HCT116 (cell line): ENCODE measurements around the gene FBXW10. TPM values are rescaled to one million over a fixed set of nuclear protein-coding genes. Genes with fewer than 3 reads are reported as not detected.
"Not testable (repeated sequence)": the region's sequence is repeated elsewhere in the genome, so short reads cannot be mapped to it uniquely, and the experiment has no call there.

ENCODE experiments used
- ATAC-seq: fragments of 200-7000 bp; cut with Tn5 transposase; 2 replicates; pipeline ENCODE4 v1.9.1; 2020; ENCODE audit warnings: mild to moderate bottlenecking, moderate library complexity
- BruUV-seq: library from RNA; stranded (reverse); fragments of 400-500 nt; replicated peaks from 2 replicates; lab custom pipeline; 2021; lab: Mats Ljungman, UMichigan
- CTCF ChIA-PET: fragments of 300-600 bp; sonication (Branson Sonifier 250); formaldehyde crosslinking; loops from one replicate; lab custom pipeline; 2021; ENCODE audit warnings: antibody characterized with exemption; lab: Charles Lee
- POLR2A ChIA-PET: fragments of 300-600, 350-600 bp; sonication (Branson Sonifier 250); formaldehyde crosslinking; loops from one replicate; lab custom pipeline; 2021; ENCODE audit warnings: antibody characterized with exemption; lab: Charles Lee
- RAD21 ChIA-PET, 2 experiments: fragments of 300-600 bp; sonication (Branson Sonifier 250); formaldehyde crosslinking; loops; one replicate each; lab custom pipeline; 2023; ENCODE audit warnings: low total read pairs in 2 of 2; ENCODE audit not compliant: uncharacterized antibody in 2 of 2, unreplicated experiment in 2 of 2, low non-redundant PET in 1 of 2; lab: Charles Lee
- DNase-seq: peaks from one replicate; pipeline ENCODE4 v3.0.0-alpha.2; 2010; ENCODE audit warnings: low read depth, low spot score
- H2AFZ ChIP-seq: fragments of 200-600 bp; shearing (Covaris generic), sonication (generic); 2 replicates; pipeline ENCODE4 v1.6.1; 2017; ENCODE audit warnings: low read depth, mixed run types, mixed read lengths, antibody characterized with exemption, low read length; ENCODE audit not compliant: poor library complexity, severe bottlenecking
- H3K27ac ChIP-seq: 2 replicates; pipeline ENCODE4 v1.5.1; 2012; ENCODE audit warnings: low read depth, low read length
- H3K27me3 ChIP-seq: fragments of 200-600 bp; sonication (generic); 2 replicates; pipeline ENCODE4 v1.6.1; 2016; ENCODE audit warnings: mixed run types, low read length, mixed read lengths; ENCODE audit not compliant: insufficient read depth
- H3K36me3 ChIP-seq, 2 experiments: fragments of 200-500 bp in 1 of 2; fragments of 200-600 bp in 1 of 2; sonication (Bioruptor generic) in 1 of 2; sonication (generic) in 1 of 2; 2 replicates each; pipeline versions ENCODE4 v1.5.1 to v1.6.1; 2014 to 2016; ENCODE audit warnings: low read length in 2 of 2, inconsistent platforms in 1 of 2, mixed read lengths in 1 of 2, mixed run types in 1 of 2; ENCODE audit not compliant: insufficient read depth in 2 of 2, control insufficient read depth in 1 of 2
- H3K4me1 ChIP-seq, 2 experiments: fragments of 200-600 bp in 1 of 2; sonication (generic) in 1 of 2; 2 replicates each; pipeline versions ENCODE4 v1.5.1 to v1.6.1; 2012 to 2017; ENCODE audit warnings: low read length in 2 of 2, inconsistent platforms in 1 of 2, mild to moderate bottlenecking in 1 of 2, mixed read lengths in 1 of 2, mixed run types in 1 of 2, moderate library complexity in 1 of 2; ENCODE audit not compliant: insufficient read depth in 2 of 2, control insufficient read depth in 1 of 2
- H3K4me2 ChIP-seq: fragments of 200-600 bp; sonication (generic); 2 replicates; pipeline ENCODE4 v1.6.1; 2017; ENCODE audit warnings: mixed run types, low read length, mixed read lengths
- H3K4me3 ChIP-seq, 2 experiments: fragments of 200-600 bp in 1 of 2; sonication (generic) in 1 of 2; replicated peaks in 1 of 2; 2 replicates each; pipeline ENCODE4 v1.5.1; 2011 to 2016; ENCODE audit warnings: low read length in 2 of 2, control low read depth in 1 of 2, low read depth in 1 of 2, mild to moderate bottlenecking in 1 of 2, mixed read lengths in 1 of 2, mixed run types in 1 of 2
- H3K79me2 ChIP-seq: fragments of 200-600 bp; sonication (generic); 2 replicates; pipeline ENCODE4 v1.6.1; 2017; ENCODE audit warnings: mild to moderate bottlenecking, mixed run types, low read length, moderate library complexity, mixed read lengths; ENCODE audit not compliant: insufficient read depth
- H3K9ac ChIP-seq: fragments of 200-600 bp; sonication (generic); 2 replicates; pipeline ENCODE4 v1.6.1; 2016; ENCODE audit warnings: low read length, mixed read lengths
- H3K9me2 ChIP-seq: fragments of 200-600 bp; sonication (generic), shearing (Covaris generic); 2 replicates; pipeline ENCODE4 v1.6.1; 2017; ENCODE audit warnings: mixed run types, mild to moderate bottlenecking, moderate library complexity; ENCODE audit not compliant: insufficient read depth
- H3K9me3 ChIP-seq, 2 experiments: fragments of 200-500 bp in 1 of 2; fragments of 200-600 bp in 1 of 2; sonication (Bioruptor generic) in 1 of 2; sonication (generic) in 1 of 2; 2 replicates each; pipeline ENCODE4 v1.6.1; 2014 to 2017; ENCODE audit warnings: low read length in 2 of 2, mixed read lengths in 2 of 2, inconsistent platforms in 1 of 2, low read depth in 1 of 2, mild to moderate bottlenecking in 1 of 2, mixed run types in 1 of 2, moderate library complexity in 1 of 2; ENCODE audit not compliant: control insufficient read depth in 1 of 2, insufficient read depth in 1 of 2
- H4K20me1 ChIP-seq: fragments of 200-600 bp; sonication (generic), shearing (Covaris generic); 2 replicates; pipeline ENCODE4 v1.6.1; 2017; ENCODE audit warnings: mixed run types, mild to moderate bottlenecking, moderate library complexity; ENCODE audit not compliant: insufficient read depth
- RAD21 ChIP-seq: IDR thresholded peaks from 2 replicates; pipeline ENCODE4 v1.6.1; 2012; ENCODE audit warnings: low read depth, mild to moderate bottlenecking
- intact Hi-C: fragments of 100-400 bp; cut with micrococcal nuclease; formaldehyde crosslinking; loops from 2 replicates; pipeline ENCODE4 v1.10.0; 2022
- total RNA-seq: library from RNA; stranded (reverse); gene quantifications from one replicate; pipeline ENCODE4 v1.2.1, GENCODE V29; 2021; ENCODE audit not compliant: unreplicated experiment
- TF ChIP-seq, protein P1 (sequence below), 3 experiments: fragments of 200-600 bp in 1 of 3; sonication (generic) in 1 of 3; IDR thresholded peaks in 2 of 3; conservative IDR thresholded peaks in 1 of 3; 2 replicates each; pipeline ENCODE4 v1.5.1; 2012 to 2017; ENCODE audit warnings: low read depth in 2 of 3, low read length in 2 of 3, antibody characterized with exemption in 1 of 3, borderline replicate concordance in 1 of 3, control low read depth in 1 of 3, mild to moderate bottlenecking in 1 of 3, mixed read lengths in 1 of 3, mixed run types in 1 of 3, moderate library complexity in 1 of 3; ENCODE audit not compliant: insufficient read depth in 1 of 3

FBXW10 gene
- total RNA-seq, 1 experiment from 2014 or later: not detected

DNA sequence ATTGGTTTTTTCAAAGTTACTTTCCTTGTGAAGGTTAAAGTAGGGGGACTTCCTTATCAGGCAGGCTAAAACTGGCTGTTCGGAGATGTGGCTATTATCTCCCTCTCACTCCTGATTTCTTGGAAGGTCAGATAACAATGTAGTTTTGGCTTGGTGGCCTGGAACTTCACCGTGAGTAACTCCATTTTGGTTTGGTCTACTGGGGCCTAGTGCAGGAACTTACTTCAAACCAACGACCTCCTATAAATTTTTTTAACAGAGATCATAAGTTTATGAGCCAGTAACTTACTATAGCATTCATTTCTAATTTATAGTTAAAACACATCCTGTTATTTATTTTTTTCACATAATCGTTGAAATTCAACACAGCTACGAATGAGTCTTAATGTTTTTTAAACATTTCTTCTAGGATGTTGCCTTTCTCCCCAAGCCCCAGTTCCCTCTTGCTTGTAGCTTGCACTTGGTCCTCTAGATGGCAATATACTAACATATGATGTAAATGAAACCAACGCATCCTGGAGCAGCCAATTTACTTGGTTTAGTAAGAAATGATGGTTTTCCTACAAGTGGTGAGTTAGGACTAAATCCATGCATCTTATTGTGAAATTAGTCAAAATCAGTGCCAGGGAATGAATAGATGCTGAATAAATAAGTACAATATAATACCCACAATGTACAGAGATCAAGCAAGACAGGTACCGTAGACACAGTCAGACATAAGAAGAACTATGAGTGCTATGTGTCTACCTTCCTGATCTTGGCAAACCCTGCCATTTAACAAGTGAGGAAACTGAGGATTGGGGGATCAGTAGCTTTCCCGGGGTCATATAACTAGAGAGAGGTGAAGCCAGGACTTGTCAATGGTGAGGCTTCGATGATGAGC, 72.9 kb downstream of the FBXW10 start:
- H4K20me1 ChIP-seq, intact Hi-C loops, H3K4me1 ChIP-seq, H3K9me3 ChIP-seq, H3K79me2 ChIP-seq, H3K4me3 ChIP-seq, H3K36me3 ChIP-seq, H3K27ac ChIP-seq, BruUV-seq, CTCF ChIA-PET, H3K9me2 ChIP-seq, H3K27me3 ChIP-seq, POLR2A ChIA-PET, H3K4me2 ChIP-seq, H2AFZ ChIP-seq, H3K9ac ChIP-seq, RAD21 ChIA-PET: not testable (repeated sequence)
- TF ChIP-seq, protein P1, sequence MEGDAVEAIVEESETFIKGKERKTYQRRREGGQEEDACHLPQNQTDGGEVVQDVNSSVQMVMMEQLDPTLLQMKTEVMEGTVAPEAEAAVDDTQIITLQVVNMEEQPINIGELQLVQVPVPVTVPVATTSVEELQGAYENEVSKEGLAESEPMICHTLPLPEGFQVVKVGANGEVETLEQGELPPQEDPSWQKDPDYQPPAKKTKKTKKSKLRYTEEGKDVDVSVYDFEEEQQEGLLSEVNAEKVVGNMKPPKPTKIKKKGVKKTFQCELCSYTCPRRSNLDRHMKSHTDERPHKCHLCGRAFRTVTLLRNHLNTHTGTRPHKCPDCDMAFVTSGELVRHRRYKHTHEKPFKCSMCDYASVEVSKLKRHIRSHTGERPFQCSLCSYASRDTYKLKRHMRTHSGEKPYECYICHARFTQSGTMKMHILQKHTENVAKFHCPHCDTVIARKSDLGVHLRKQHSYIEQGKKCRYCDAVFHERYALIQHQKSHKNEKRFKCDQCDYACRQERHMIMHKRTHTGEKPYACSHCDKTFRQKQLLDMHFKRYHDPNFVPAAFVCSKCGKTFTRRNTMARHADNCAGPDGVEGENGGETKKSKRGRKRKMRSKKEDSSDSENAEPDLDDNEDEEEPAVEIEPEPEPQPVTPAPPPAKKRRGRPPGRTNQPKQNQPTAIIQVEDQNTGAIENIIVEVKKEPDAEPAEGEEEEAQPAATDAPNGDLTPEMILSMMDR (IDR thresholded peaks at IDR 0.05 in 2 of 3, conservative IDR thresholded peaks at IDR 0.05 in 1 of 3; ENCODE audit: borderline replicate concordance in 1 of 3, insufficient read depth in 1 of 3, low read depth in 2 of 3, low read length in 2 of 3): peak; percentile 48 to 69 (median 60); a peak in 5 of 6 replicates
- peak; percentile 73 for TF ChIP-seq RAD21
- DNase-seq: peak; percentile 26
- ATAC-seq: peak; percentile 91

- H3K9me2 ChIP-seq, H3K9me3 ChIP-seq, RAD21 ChIA-PET, H3K27ac ChIP-seq, H3K9ac ChIP-seq, intact Hi-C loops, H4K20me1 ChIP-seq, H3K4me3 ChIP-seq, BruUV-seq, H2AFZ ChIP-seq, POLR2A ChIA-PET, H3K4me2 ChIP-seq, H3K4me1 ChIP-seq, DNase-seq, CTCF ChIA-PET, H3K36me3 ChIP-seq, ATAC-seq, H3K27me3 ChIP-seq, H3K79me2 ChIP-seq: not testable (repeated sequence)
Measured at GRCh38 chr17:18821430-18821829, 77.6 kb downstream of the FBXW10 start.

- H3K4me3 ChIP-seq, H3K4me1 ChIP-seq, H3K9me2 ChIP-seq, H2AFZ ChIP-seq, H3K4me2 ChIP-seq, H3K27me3 ChIP-seq, RAD21 ChIA-PET, H3K36me3 ChIP-seq, POLR2A ChIA-PET, ATAC-seq, H3K9ac ChIP-seq, H3K9me3 ChIP-seq, H3K79me2 ChIP-seq, CTCF ChIA-PET, intact Hi-C loops, H4K20me1 ChIP-seq, DNase-seq, BruUV-seq, H3K27ac ChIP-seq: not testable (repeated sequence)
Measured at GRCh38 chr17:18827613-18828012, 83.8 kb downstream of the FBXW10 start.
